HepG2 (cell line): ENCODE measurements around the gene RERE. TPM values are rescaled to one million over a fixed set of nuclear protein-coding genes. Genes with fewer than 3 reads are reported as not detected.

Experiments used
- AGO2 ChIP-seq: fragments of 200-400 bp; formaldehyde crosslinking; optimal IDR thresholded peaks from 2 replicates; pipeline ENCODE3; 2017; ENCODE audit warnings: mild to moderate bottlenecking, low read depth, low read length, moderate library complexity
- BRD4 ChIP-seq: sonication (generic); formaldehyde crosslinking; IDR thresholded peaks from 2 replicates; pipeline ENCODE4 v1.4.0; 2020; ENCODE audit warnings: missing genetic modification reagents
- CHCHD3 ChIP-seq: sonication (generic); formaldehyde crosslinking; IDR thresholded peaks from 2 replicates; pipeline ENCODE4 v1.8.0; 2022; ENCODE audit warnings: mild to moderate bottlenecking, missing genetic modification reagents, moderate library complexity
- DNMT1 ChIP-seq: sonication (generic); formaldehyde crosslinking; IDR thresholded peaks from 2 replicates; pipeline ENCODE4 v1.5.1; 2020; ENCODE audit warnings: mild to moderate bottlenecking, missing genetic modification reagents
- EEA1 ChIP-seq: sonication (generic); formaldehyde crosslinking; IDR thresholded peaks from 2 replicates; pipeline ENCODE4 v1.5.1; 2020; ENCODE audit warnings: mild to moderate bottlenecking, missing genetic modification reagents, borderline replicate concordance
- HMGXB4 ChIP-seq, 2 experiments: sonication (generic) in 1 of 2; formaldehyde crosslinking in 1 of 2; IDR thresholded peaks; 2 replicates each; pipeline versions ENCODE4 v1.4.0 to v1.6.1; 2018 to 2020; ENCODE audit warnings: missing genetic modification reagents in 2 of 2, borderline replicate concordance in 1 of 2, low read depth in 1 of 2, mild to moderate bottlenecking in 1 of 2, missing biosample characterization in 1 of 2
- HNF1A ChIP-seq, 2 experiments: sonication (generic) in 1 of 2; formaldehyde crosslinking in 1 of 2; IDR thresholded peaks; 2 replicates each; pipeline versions ENCODE4 v1.4.0 to v1.6.1; 2016 to 2020; ENCODE audit warnings: borderline replicate concordance in 1 of 2, low read depth in 1 of 2, mild to moderate bottlenecking in 1 of 2, missing genetic modification reagents in 1 of 2
- SALL1 ChIP-seq: sonication (generic); formaldehyde crosslinking; IDR thresholded peaks from 2 replicates; pipeline ENCODE4 v1.8.0; 2022; ENCODE audit warnings: mild to moderate bottlenecking, missing genetic modification reagents
- SKIL ChIP-seq: sonication (generic); formaldehyde crosslinking; IDR thresholded peaks from 2 replicates; pipeline ENCODE4 v1.8.0; 2022; ENCODE audit warnings: missing genetic modification reagents, mild to moderate bottlenecking, moderate library complexity, borderline replicate concordance
- SMARCC2 ChIP-seq: fragments of 450-650 bp; IDR thresholded peaks from 2 replicates; pipeline ENCODE4 v1.6.1; 2017; ENCODE audit warnings: antibody characterized with exemption, mild to moderate bottlenecking
- ZNF451 ChIP-seq: sonication (generic); formaldehyde crosslinking; IDR thresholded peaks from 2 replicates; pipeline ENCODE4 v1.5.0; 2020; ENCODE audit warnings: mild to moderate bottlenecking, missing genetic modification reagents
- ZNF576 ChIP-seq: sonication (generic); formaldehyde crosslinking; IDR thresholded peaks from 2 replicates; pipeline ENCODE4 v1.4.0; 2020; ENCODE audit warnings: mild to moderate bottlenecking, missing genetic modification reagents
- ZNF619 ChIP-seq: sonication (generic); formaldehyde crosslinking; IDR thresholded peaks from 2 replicates; pipeline ENCODE4 v1.4.0; 2020; ENCODE audit warnings: mild to moderate bottlenecking, missing genetic modification reagents
- ZNF839 ChIP-seq: sonication (generic); formaldehyde crosslinking; IDR thresholded peaks from 2 replicates; pipeline ENCODE4 v1.4.0; 2020; ENCODE audit warnings: missing genetic modification reagents, mild to moderate bottlenecking, borderline replicate concordance
- ZUFSP ChIP-seq: sonication (generic); formaldehyde crosslinking; IDR thresholded peaks from 2 replicates; pipeline ENCODE4 v1.9.0; 2021; ENCODE audit warnings: missing genetic modification reagents, mild to moderate bottlenecking, borderline replicate concordance
- polyA plus RNA-seq, 8 experiments: library from polyadenylated mRNA; depleted of rRNA in 3 of 8; stranded (reverse) in 7 of 8; unstranded in 1 of 8; fragments of >200 nt; fragmentation: Illumina TruSeq in 4 of 8; extraction: Trizol in 4 of 8; gene quantifications; 2 replicates each; pipeline versions ENCODE4 v1.2.1 to v1.2.3, GENCODE V29; 2011 to 2016; ENCODE audit warnings: low read depth in 4 of 8, missing spikeins in 1 of 8, mixed read lengths in 1 of 8; ENCODE audit not compliant: insufficient read depth in 1 of 8
- total RNA-seq, 5 experiments: library from RNA; depleted of rRNA; stranded (reverse); fragments of >200 nt; fragmentation: Illumina TruSeq; extraction: Trizol; gene quantifications; 2 replicates each; pipeline ENCODE4 v1.2.3, GENCODE V29; 2016; ENCODE audit warnings: low read depth in 1 of 5

Gene RERE
- total and polyA plus RNA-seq, 2 of the 13 experiments (the other 11 are each of a cell fraction or from before 2014, with no cell fraction given), result 18.3 to 21.9 TPM

- TF ChIP-seq CHCHD3 (0 out of 2 replicates have a peak, but pooled peaks have one; percentile 60), BRD4 (CRISPR knock-in tag) (no peak), SKIL (CRISPR knock-in tag) (peak; percentile 16; the same call in 1 of the 2 replicates), HNF1A (IDR thresholded peaks at IDR 0.05; ENCODE audit: low read depth) (no peak), HNF1A (CRISPR knock-in tag; IDR thresholded peaks at IDR 0.05; ENCODE audit: borderline replicate concordance) (0 out of 2 replicates have a peak, but pooled peaks have one; percentile 31), ZNF839 (peak; percentile 28; the same call in 1 of the 2 replicates), SALL1 (CRISPR knock-in tag) (peak; percentile 21; the same call in 1 of the 2 replicates), ZNF576 (CRISPR knock-in tag) (no peak), ZNF619 (CRISPR knock-in tag) (no peak), ZNF451 (CRISPR knock-in tag) (no peak), EEA1 (CRISPR knock-in tag) (no peak), SMARCC2 (no peak), AGO2 (peak; percentile 76), DNMT1 (CRISPR knock-in tag) (0 out of 2 replicates have a peak, but pooled peaks have one; percentile 43), ZUFSP (no peak), HMGXB4 (CRISPR knock-in tag; IDR thresholded peaks at IDR 0.05; ENCODE audit: borderline replicate concordance in 1 of 2, low read depth in 1 of 2) (no peak)
Measured at GRCh38 chr1:8552820-8553397, 264.5 kb downstream of the RERE start (continued).
